NCI-H748 (cell line): Measurements from ENCODE around the gene MB21D2.

Experiments
- DNase-seq: peaks from one replicate; lab custom pipeline; 2025; ENCODE audit not compliant: unreplicated experiment; lab: John Stamatoyannopoulos, UW

MB21D2 gene

DNA sequence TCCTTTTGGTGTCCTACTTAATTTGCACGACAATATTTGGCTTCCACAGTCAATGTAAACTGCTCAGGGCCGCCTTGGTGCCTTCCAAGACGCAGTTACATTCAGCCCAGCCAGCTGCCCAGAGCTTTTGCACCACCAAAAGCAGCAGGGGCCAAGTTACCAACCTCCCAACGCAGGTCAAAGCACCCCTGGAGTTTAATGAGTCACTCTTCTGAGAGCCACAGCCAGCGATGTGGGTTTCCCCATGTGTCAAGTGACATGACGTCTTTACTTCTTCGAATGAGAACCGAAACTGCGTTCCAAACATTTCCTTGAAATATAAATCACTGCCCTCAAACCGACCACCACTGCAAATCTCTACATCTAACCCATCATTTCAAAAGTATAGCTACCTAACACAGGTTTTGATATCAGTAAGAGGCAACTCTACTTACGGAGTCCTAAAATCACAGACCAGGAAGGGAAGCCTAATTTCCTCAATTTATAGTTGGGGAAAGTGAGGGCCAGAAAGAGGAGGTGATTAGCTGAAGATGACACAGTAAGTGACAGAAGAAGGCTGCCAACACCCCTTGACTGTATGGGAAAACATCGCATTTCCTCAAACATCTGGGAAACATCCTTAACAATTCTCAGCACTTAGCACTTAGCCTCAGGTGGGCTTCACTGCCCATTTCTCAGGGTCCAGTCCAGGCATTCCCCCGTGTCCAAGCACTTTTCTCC lies 24.5 kb downstream of the MB21D2 start:
- DNase-seq = no peak

DNA sequence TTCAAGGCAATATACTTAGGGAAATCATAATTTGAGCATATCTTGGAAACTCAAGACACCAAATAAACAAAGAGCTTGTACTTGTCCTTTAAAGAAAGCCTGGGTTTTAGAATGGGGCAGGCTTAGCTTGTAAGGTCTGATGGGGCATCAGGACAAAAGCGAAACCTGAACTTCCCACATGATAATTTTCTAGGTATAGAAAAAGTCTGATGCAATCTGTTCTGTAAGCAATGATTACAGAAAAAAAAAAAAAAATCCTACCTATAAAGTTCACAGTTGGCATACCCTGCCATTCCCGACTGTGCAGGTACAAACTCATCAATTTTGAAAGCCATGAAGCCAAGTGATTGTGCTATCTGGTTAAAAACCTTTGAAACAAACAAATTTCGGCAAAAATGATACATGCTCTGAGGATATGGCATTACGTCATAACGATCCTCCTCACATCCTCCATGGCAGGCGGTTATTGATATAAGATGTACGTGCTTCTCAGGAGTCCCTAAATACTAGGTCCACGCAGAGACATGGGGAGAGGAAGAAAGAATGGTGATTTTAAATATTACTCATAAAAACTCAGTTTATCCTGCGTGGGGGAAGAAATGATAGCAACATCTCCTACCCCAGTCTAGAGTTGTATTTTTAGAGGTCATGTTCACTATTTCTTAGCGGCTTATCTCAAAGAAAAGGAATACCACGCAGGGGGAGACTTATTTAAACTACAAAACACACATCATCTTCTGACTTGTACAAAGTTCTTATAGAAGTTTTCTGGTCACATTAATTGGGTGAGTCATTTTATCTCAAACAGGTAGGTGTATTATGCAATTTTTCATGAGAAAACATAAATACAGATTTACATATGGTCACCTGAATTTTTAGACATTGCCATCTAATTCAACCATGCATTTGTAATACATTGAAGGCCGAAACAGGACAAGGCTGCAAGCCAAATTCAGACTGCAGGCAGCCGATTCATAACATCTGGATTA lies 27.0 kb downstream of the MB21D2 start:
- DNase-seq = no peak

DNA sequence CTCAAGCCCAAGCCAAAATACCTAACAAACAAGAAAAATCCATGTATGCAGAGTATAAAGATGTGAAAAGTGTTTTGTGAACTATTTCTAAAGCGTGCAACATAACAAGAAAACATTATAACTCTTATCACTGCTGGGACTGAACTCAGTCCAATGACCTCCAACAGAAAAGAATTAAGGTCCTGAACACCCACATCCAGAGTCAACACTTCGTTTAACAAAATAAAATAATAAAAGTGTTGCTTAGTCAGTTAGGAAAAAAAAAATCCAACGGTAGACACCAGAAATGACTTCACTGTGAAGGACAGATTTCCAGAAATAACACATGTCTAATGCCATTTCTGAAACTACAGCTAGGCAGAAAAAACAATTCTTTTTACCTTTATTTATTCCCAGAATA lies 28.0 kb downstream of the MB21D2 start:
- DNase-seq = no peak

DNA sequence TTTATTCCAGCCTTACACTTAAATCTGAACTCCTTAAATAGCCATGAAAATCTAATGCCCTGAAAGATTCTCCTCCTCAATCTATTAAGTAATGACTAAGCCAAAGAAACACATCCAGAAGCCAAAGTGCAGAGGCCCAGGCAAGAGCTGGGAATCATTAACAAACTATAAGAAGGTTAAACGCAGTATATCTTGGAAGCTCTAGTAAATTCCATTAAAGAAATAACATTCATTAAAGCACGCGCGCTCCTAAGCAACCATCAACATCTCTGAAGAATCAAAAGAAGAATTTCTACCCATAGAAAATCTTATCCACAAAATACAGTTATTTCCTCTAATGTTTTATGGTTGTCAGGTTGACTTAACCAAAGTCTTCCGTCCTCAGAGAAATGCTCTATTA lies 29.5 kb downstream of the MB21D2 start:
- no peak for DNase-seq

DNA sequence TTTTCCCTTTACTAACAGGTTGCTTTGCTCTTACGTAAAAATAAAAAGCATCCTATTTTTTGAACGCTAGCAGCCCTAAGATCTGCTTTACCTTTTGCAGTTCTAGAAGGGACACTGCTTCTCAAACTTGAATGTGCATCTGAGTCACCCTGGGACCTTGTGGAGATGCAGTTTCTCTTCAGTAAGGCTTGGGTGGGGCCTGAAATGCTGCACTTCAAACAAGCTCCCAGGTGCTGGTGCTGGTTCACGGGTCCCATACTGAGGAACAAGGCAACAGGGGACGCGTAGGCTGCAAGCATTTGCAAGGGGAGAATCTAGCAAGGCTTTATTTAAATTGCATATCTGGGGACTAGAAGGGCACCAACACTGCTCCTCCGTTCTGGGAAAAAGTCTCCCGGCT lies 30.0 kb downstream of the MB21D2 start:
- DNase-seq = no peak

DNA sequence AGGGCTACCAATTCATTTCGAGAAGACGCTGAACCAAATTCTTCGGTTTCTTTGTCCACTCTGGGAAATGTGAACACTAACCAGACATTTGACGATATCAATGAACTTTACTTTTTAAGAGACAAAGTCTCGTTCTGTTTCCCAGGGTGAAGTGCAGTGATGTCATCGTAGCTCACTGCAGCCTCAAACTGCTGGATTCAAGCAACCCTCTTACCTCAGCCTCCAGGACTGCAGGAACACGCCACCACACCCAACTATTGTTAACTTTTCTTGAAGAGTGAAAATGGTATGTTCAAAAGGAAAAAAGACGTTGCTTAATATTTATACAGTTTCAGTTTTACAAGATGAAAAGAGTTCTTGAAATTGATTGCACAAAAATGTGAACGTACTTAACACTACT lies 30.6 kb downstream of the MB21D2 start:
- no peak for DNase-seq

DNA sequence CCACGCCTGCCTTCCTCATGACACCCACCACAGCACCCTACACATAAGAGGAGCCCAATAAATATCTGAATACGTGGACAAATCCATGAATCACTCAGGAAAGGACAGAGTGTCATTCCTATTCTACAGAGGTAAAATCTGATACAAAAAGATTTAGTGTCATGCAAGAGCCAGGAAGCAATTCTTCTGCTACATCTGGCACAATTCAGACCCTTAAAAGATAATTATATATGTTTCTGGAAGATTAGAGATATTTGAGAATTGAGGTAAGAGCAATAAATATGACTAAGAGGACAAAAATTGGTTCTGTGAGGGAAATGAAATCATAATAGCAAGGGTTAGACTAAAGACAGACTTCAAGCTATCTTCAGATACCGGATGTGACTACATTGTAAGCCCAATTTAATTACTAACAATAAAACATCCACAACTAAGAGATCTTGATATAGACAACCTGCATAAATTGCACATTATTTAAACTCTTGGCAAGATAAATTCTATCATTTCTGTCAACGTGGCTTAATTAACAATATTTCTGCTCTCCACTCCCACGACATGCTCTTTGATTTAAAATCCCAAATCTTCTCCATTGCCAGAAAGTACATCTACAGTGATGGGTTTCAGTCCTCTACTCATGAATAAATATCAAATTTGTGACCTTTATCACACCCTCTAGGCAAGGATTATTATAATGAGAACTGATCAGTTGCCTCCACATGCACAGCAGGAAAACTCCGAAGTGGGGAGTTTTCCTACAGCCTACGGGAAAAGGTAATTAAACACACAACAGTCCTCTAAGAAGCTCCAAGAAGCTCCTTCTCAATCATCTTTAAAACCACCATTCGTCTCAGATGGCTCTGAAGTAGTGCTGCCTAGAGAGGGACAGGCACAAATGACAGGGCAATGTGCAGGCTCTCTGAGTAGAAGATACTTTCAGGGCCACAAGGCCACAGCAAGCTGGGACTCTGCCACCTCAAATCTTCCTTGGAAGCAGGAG lies 32.6 kb downstream of the MB21D2 start:
- DNase-seq = no peak

DNA sequence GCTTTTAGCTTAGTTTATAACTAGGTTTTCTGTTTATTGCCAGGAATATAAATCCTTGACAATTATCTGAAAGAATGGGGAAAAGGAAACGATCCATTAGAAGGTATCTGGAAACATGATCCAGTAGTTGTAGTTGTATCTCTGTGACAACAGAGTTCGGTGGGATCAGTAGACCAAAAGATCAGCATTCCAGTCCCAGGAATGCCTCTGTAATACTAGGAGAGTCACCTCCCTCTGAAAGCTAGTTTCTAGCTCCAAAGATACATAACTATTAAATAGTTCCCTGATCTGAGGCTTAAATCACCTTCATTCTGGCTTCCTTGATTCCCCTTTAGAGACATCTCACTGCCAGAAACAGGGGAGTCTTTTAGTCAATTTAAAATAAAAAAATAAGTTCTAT lies 34.1 kb downstream of the MB21D2 start:
- DNase-seq = no peak

DNA sequence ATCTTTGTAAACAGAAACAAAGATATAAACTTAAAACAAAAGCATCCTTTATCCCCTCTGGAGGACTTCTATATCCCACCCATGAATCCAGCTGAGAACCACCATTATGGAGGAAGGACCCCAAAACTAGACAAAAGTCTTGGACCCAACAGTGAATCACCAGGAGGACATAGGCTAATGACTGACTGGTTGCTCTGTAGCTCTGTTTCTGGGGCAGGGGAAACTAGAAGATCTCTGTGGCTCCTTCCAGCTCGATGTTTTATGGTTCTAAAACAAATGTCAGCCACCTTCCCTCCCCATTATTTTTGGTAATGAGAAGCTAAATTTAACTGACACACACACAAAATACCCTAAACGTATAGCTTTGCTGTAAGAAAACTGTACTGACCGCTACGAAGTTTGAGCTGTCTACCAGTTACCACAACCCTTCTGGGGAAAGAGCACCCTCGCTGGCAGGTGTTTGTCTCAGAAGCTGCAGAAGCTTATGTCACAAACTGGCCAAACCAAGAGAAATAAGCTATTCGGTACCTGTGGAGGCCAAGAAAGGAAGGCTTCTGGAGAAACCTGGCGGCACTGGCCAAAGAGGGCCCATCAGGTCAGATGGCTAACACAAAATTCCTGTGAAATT lies 36.4 kb downstream of the MB21D2 start:
- no peak for DNase-seq

DNA sequence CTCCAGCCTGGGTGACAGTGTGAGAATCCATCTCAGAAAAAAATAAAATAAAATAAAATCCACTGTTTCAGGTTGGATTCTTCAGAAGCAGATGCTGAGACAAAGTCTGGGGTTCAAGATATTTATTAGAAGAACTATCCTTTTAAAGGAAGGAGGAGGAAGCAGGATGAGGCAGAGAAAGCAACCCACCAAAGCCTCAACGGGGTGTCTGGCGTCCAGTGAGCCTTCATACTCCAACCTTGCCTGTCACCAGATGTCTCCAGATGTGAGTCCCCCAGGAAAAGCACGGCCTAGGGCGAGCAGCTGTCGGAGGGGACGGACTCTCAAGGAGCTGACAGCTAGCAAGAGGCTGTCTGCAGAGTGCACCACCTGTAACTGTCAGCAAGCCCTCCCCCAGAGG lies 37.3 kb downstream of the MB21D2 start:
- no peak for DNase-seq

DNA sequence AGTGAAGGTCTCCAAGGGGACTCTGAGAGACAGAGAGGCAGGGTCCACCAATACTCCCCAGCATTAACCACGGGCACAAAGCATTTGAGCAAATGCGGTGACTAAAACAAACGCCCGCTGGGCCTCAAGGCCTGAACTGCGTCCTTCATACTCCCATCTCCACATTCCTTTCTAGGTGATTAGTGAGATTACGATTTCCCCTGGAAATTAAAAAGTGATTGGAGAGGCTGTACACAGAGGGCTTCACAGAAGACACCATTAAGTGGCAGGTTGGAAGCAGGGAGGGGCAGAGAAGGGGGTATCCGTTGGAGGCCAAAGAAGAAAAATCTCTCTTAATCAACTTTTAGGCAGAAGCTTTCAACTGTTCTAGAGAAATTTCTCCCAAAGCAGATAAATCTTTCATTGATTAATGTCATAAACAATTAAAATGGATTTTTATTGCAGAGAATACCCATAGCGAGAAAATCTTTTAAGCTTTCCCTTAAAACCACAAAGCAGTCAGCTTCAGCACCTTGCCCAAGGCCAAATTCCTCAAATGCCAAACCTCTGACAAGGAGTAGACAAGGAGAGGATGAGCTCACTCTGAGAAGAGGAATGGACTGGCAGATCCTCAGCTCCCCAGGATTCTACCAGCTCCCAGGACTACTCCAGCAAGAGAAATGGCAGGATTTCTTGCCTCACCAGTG lies 38.2 kb downstream of the MB21D2 start:
- no peak for DNase-seq

DNA sequence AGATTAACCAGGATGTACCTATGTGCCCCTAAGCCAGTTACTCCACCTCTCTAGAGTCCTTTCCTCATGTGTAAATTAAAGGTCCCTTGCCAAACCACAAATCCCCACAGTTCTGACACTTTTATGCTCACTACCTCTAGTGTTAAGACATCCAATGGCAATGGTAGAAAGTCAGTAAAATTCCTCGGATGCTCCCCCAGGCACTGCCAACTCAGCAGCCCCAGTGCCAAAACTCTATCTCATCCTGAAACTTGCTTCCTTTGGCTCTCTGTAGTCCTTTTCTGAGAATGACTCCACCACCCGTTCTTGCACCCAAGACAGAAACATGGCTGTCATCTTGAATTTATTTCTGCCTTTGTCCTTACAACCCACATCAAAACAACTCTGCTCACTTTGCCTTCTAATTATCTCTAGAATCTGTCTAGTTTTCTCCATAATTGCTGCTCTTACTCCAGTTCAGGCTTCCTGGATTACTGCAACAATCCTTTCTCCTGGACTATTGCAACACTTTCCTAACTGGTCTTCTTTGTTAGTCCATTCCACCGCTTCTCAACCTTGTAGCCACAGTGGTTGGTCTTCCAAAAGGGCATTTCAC lies 41.6 kb downstream of the MB21D2 start:
- DNase-seq = no peak

DNA sequence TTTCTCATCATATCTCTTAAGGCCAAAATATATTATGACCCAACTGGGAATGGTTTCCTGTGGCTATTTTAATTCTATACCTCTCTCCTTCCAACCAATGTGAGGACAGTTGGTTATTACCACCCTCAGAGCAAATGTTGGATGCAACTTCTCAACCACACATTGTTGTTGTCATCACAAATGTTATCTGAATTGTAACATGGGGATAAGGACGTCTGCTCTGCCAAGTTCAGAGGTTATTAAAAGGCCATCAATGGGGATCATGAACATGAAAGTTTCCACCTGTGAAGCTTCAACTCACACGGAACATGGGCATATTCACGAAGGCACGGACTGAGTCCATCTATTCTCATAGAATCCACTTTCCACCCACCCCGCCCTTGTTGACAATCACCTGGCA lies 46.8 kb downstream of the MB21D2 start:
- no peak for DNase-seq

DNA sequence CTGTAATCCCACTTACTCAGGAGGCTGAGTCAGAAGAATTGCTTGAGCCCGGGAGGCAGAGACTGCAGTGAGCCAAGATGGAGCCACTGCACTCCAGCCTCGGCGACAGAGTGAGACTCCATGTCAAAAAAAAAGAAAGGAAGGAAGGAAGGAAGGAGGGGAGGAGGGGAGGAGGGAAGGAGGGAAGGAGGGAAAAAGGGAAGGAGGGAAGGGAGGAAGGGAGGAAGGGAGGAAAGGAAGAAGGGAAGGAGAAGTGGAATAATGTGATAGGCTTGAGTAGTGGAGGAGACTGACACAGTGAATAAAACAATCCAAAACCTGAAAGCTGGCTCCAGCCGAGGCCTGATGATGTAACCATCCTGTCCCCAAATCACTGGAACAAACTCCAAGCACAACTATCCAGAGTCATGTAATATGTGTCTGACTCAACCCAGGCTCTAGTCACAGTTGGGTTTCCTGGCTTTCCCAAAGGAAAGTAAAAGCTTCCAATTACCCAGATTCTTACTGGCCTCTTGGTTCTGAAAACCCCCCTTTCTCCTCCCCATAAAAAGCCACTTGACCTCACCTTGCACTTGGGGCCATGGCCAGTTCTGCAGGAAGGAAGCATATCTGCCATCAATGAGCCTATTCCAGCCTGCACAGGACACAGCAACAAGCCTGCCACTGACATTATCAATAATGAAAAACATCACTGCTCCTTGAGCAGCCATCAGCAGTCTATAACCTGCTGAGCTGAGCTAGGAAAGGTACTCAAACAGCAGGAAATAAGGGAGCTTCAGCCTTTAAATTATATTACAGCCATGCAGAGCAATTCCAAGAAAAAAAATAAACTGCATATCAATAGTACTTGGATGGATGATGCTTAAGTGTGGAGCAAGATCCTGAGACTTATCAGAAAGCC lies 48.3 kb downstream of the MB21D2 start:
- DNase-seq = no peak

DNA sequence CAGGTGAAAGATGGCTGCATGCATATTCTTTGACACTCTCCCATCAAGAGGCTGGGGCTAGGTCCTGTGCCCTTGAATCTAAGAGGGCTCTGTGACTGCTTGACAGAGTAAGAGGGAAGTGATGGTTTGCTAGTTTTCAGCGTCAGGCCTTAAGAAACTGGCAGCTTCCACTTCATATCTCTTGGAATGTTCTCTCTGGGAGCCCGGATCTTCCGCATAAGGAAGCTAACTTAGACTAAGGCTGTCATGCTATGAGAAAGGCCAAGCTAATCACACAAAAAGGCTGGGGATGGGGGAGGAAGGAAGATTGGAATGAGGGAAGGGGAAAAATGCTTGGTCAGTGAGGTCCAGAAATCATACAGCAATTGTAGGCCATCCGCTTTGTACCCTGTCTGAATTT lies 50.0 kb downstream of the MB21D2 start:
- DNase-seq = no peak

DNA sequence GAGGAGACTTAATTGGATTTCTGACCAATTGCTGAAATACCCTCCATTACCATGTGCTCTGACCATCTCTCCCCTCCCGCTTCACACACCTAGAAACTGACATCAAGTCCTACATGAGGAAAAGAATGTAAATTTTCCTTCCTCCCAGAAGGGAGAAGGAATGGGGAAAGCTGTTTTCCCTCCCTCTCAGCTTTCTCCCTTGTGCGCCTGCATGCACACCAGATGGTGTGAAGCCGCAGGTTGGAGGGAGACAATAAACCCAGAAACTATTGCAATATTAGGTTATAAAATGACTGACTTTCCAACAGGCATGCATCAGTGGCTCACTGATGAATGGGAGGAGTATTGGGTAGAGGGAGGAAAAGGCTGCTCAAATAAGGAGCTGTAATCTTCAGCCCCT lies 50.9 kb downstream of the MB21D2 start:
- DNase-seq = no peak

DNA sequence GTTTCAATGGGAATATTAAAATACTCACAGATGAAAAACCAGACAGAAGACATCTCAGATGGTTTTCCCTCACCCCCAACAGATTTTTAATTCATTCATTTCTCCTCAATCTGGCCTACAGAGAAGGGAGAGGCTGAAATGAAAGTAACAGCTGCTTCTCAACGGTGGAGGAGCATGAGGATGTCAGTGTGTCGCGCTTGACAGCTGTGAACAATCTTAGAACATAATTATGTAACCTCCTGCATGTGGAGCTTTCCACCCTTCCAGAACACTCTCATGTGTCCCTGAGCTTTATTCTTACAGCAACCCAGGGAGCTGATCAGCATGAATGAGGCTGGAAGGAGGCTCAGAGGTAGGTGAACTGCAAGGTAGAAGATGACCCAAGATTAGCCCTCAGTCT lies 52.7 kb downstream of the MB21D2 start:
- DNase-seq = no peak

DNA sequence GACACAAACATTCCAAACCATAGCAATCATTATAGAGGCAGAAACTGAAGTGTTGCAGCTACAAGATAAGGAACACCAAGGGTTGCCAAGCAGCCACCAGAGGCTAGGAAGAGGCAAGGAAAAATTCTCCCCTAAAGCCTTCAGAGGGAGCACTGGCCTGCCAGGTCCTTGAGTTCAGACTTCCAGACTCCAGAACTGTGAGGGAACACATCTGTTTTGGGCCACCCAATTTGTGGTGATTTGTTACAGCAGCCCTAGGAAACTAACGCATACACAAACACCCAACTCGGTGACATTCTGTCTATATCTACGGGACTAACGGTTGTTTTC lies 54.6 kb downstream of the MB21D2 start:
- no peak for DNase-seq
